GM21515 (cell line): ENCODE data around the gene TOPAZ1.
"Not testable (repeated sequence)": the region's sequence is repeated elsewhere in the genome, so short reads cannot be mapped to it uniquely, and the experiment has no call there.

Source experiments
- ATAC-seq: cut with Tn5 transposase; IDR thresholded peaks from one replicate; pipeline ENCODE4 v1.9.1; 2021; ENCODE audit not compliant: unreplicated experiment

The TOPAZ1 gene

GRCh38 chr3:44326515-44326914 lies 84.8 kb downstream of the TOPAZ1 start:
- ATAC-seq = no peak

GRCh38 chr3:44329946-44330345 lies 88.3 kb downstream of the TOPAZ1 start:
- ATAC-seq = no peak

- ATAC-seq = no peak
Observed at GRCh38 chr3:44330444-44330843, 88.8 kb downstream of the TOPAZ1 start.

- ATAC-seq = no peak
Observed at GRCh38 chr3:44334326-44334725, 92.6 kb downstream of the TOPAZ1 start.

GRCh38 chr3:44337248-44337785 lies 95.6 kb downstream of the TOPAZ1 start:
- no peak for ATAC-seq

- ATAC-seq = peak; percentile 91
Observed at GRCh38 chr3:44338010-44338827, 96.5 kb downstream of the TOPAZ1 start, which contains the start of gene TCAIM. Gene TCAIM, plus strand, starts transcription at chr3:44338766. Its CDS starts 16,017 bp downstream, at chr3:44354783.

- no peak for ATAC-seq
Observed at GRCh38 chr3:44338828-44339127, 97.1 kb downstream of the TOPAZ1 start.

- no peak for ATAC-seq
Observed at GRCh38 chr3:44339181-44340057, 97.7 kb downstream of the TOPAZ1 start.

GRCh38 chr3:44340058-44340395 lies 98.3 kb downstream of the TOPAZ1 start:
- ATAC-seq = no peak

- no peak for ATAC-seq
Observed at GRCh38 chr3:44342176-44342790, 100.6 kb downstream of the TOPAZ1 start.

GRCh38 chr3:44343421-44343820 lies 101.7 kb downstream of the TOPAZ1 start:
- ATAC-seq = no peak

GRCh38 chr3:44346590-44346989 lies 104.9 kb downstream of the TOPAZ1 start:
- not testable (repeated sequence) for ATAC-seq

- ATAC-seq = no peak
Observed at GRCh38 chr3:44348993-44349392, 107.3 kb downstream of the TOPAZ1 start.

GRCh38 chr3:44353355-44353924 lies 111.8 kb downstream of the TOPAZ1 start:
- ATAC-seq = no peak

GRCh38 chr3:44355362-44356033 lies 113.8 kb downstream of the TOPAZ1 start:
- ATAC-seq = no peak

- no peak for ATAC-seq
Observed at GRCh38 chr3:44359146-44359751, 117.6 kb downstream of the TOPAZ1 start.

- no peak for ATAC-seq
Observed at GRCh38 chr3:44363591-44363990, 121.9 kb downstream of the TOPAZ1 start.

GRCh38 chr3:44365952-44366351 lies 124.3 kb downstream of the TOPAZ1 start:
- no peak for ATAC-seq

GRCh38 chr3:44375450-44375849 lies 133.8 kb downstream of the TOPAZ1 start:
- no peak for ATAC-seq
